Measurements from ENCODE around the gene ZNF345. TPM values are rescaled to one million over a fixed set of nuclear protein-coding genes. Genes with fewer than 3 reads are reported as not detected.

ZNF345 gene
- total and polyA plus RNA-seq, 5 donors from 2014 or later = 6.8 to 12.9 (median 9.1) TPM

DNA sequence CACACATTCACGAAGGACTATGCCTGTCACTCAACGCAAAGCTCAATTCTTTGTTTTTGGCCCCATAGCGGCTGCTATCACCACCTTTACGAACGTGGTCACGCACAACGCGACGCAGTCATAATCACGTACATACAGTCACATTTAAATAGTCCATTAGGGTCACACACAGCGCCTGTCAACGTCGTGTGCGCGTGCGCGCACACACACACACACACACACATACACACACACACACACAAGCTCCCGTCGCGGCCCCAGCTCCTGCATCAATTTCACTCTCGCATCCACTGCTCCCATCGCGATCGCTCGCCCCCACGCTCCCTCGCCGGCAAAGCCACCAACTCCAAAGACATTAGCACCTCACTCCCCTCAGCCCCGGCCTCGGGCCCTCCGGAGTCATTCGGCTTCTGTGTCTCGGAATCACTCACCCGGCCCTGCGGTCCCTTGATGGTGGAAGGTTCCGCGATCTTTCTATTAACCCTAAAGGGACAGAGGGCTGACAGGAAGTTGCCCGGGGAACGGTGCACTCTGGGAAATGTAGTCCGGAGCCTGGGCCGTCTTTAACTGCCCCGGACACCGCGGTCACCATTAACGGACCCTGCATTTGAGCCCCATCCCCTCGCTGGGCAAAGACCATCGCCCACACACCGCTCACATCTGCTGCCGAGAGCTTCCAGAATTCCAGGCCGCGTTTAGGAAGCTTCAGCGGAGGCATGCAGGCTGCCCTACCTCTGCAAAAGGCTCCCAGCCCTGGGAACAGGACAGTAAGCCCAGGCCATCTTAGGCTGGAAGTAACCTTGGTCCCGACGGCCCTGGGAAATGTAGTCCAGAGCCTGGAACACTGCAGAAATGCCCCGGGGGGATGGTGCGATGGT, 12.5 kb upstream of the ZNF345 start, which contains the start of gene ZNF790:
Gene ZNF790 (minus strand): TSS at position 482 of the 878 bp plus-strand sequence. CDS start 12,768 bp downstream, outside the sequence.
- peak within 1 kb of the TSS in 1 of 3 donors; percentile 83 for H3K27ac Mint-ChIP-seq
- Histone ChIP-seq H3K36me3 (ENCODE audit: control insufficient read depth, insufficient read depth, low read length) (peaks cover 17% of the 10 kb centered on the region), H3K27me3 (ENCODE audit: control insufficient read depth, insufficient read depth, low read length) (no peaks in the 10 kb centered on the region), H3K4me3 (ENCODE audit: low read depth, low read length) (peak within 1 kb of the TSS; percentile 91), H3K9me3 (ENCODE audit: control insufficient read depth in 2 of 2, low read length in 2 of 2) (peaks cover 26 to 36% of the 10 kb centered on the region in 2 experiments), H3K4me1 (ENCODE audit: control insufficient read depth, insufficient read depth, low read length, poor library complexity, severe bottlenecking) (peaks cover 18% of the 10 kb centered on the region), H3K27ac (ENCODE audit: insufficient read depth, low read length, poor library complexity, severe bottlenecking) (peak within 1 kb of the TSS; percentile 94)
- H3K36me3 Mint-ChIP-seq = peaks cover 25% of the 10 kb centered on the region
- H3K27me3 Mint-ChIP-seq = no peaks in the 10 kb centered on the region
- peak; percentile 90 to 93 for ATAC-seq (ENCODE audit: low read depth in 2 of 2)
- peak within 1 kb of the TSS in 1 of 4 donors; percentile 61 for H3K4me3 Mint-ChIP-seq
- peak; percentile 73 to 90 (median 90) for DNase-seq
- peaks cover 0 to 33% (median 13%) of the 10 kb centered on the region in 7 donors for H3K9me3 Mint-ChIP-seq
- peaks cover 0 to 16% (median 4%) of the 10 kb centered on the region in 4 donors for H3K4me1 Mint-ChIP-seq

DNA sequence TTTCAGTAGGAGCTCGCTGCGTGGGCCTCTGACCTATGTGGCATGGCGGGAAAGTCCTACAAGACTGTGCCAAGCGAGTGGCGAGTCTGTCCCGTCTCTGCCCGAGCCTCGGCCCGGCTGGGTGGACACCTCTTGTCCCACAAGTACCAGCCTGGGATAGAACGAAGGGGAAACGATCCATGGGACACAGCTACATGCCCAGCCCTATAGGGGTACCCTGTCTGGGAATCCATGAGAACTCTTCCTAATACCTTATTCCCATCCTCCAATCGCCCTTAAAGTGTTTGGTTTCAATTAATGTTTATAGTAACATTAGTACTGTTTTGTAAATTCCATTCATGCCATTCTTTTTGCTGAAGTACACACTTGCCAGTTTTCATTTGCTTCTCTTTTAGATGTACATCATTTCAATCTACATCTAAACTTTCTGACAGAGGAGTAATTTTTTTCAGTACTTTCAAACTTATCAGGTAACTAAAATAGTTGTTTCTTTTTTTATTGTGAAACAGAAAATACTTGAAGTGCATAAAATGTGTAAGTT, 11.8 kb upstream of the ZNF345 start:
- Histone ChIP-seq H3K9me3 (ENCODE audit: control insufficient read depth in 2 of 2, low read length in 2 of 2) (peaks cover 23 to 34% of the 10 kb centered on the region in 2 experiments), H3K36me3 (ENCODE audit: control insufficient read depth, insufficient read depth, low read length) (peaks cover 10% of the 10 kb centered on the region), H3K4me1 (ENCODE audit: control insufficient read depth, insufficient read depth, low read length, poor library complexity, severe bottlenecking) (peaks cover 18% of the 10 kb centered on the region), H3K27me3 (ENCODE audit: control insufficient read depth, insufficient read depth, low read length) (no peaks in the 10 kb centered on the region), H3K27ac (ENCODE audit: insufficient read depth, low read length, poor library complexity, severe bottlenecking) (peak overlapping the region; percentile 94), H3K4me3 (ENCODE audit: low read depth, low read length) (peak overlapping the region; percentile 91)
- no peak for ATAC-seq (ENCODE audit: low read depth in 2 of 2)
- DNase-seq = no peak
- Mint-ChIP-seq H3K27ac (peak overlapping the region in 1 of 3 donors; percentile 83), H3K4me1 (peaks cover 0 to 14% (median 4%) of the 10 kb centered on the region in 4 donors), H3K9me3 (peaks cover 0 to 28% (median 8%) of the 10 kb centered on the region in 7 donors), H3K36me3 (peaks cover 19% of the 10 kb centered on the region), H3K27me3 (no peaks in the 10 kb centered on the region), H3K4me3 (no peak overlapping the region)

DNA sequence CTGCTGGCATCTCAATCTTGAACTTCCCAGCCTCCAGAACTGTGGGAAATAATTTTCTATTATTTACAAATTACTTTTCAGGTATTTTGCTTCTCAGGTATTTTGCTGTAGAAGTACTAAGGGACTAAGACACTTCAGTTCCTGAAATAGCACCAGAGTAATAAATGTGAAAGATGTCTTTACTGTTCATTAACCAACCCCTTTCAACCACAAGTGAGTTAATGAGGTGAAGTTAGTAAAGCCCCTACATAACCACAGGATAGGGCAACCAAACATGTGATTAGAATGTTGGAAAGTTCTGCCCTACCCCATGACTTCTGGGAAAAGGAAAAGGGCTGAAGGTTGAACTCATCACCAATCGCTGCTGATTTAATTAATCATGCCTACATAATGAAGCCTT, 2.7 kb upstream of the ZNF345 start:
- Mint-ChIP-seq H3K4me1 (peaks cover 0 to 22% (median 11%) of the 10 kb centered on the region in 4 donors), H3K27ac (no peak overlapping the region), H3K36me3 (peaks cover 14% of the 10 kb centered on the region), H3K27me3 (no peaks in the 10 kb centered on the region), H3K9me3 (peaks cover 0 to 9% (median 2%) of the 10 kb centered on the region in 7 donors), H3K4me3 (peak overlapping the region in 2 of 4 donors; percentile 88 to 90)
- Histone ChIP-seq H3K27me3 (ENCODE audit: control insufficient read depth, insufficient read depth, low read length) (no peaks in the 10 kb centered on the region), H3K9me3 (ENCODE audit: control insufficient read depth in 2 of 2, low read length in 2 of 2) (peaks cover 7 to 11% of the 10 kb centered on the region in 2 experiments), H3K27ac (ENCODE audit: insufficient read depth, low read length, poor library complexity, severe bottlenecking) (no peak overlapping the region), H3K4me1 (ENCODE audit: control insufficient read depth, insufficient read depth, low read length, poor library complexity, severe bottlenecking) (peaks cover 28% of the 10 kb centered on the region), H3K4me3 (ENCODE audit: low read depth, low read length) (no peak overlapping the region), H3K36me3 (ENCODE audit: control insufficient read depth, insufficient read depth, low read length) (peaks cover 6% of the 10 kb centered on the region)
- DNase-seq = no peak
- no peak for ATAC-seq (ENCODE audit: low read depth in 2 of 2)

GRCh38 chr19:36849701-36850558, 746 bp upstream of the ZNF345 start:
- Mint-ChIP-seq H3K27me3 (no peaks in the 10 kb centered on the region), H3K27ac (no peak overlapping the region), H3K9me3 (peaks cover 0 to 12% (median 1%) of the 10 kb centered on the region in 7 donors), H3K4me1 (peaks cover 8 to 27% (median 12%) of the 10 kb centered on the region in 4 donors), H3K36me3 (peaks cover 20% of the 10 kb centered on the region), H3K4me3 (no peak overlapping the region)
- Histone ChIP-seq H3K27ac (ENCODE audit: insufficient read depth, low read length, poor library complexity, severe bottlenecking) (peak overlapping the region; percentile 85), H3K9me3 (ENCODE audit: control insufficient read depth in 2 of 2, low read length in 2 of 2) (peaks cover 12 to 14% of the 10 kb centered on the region in 2 experiments), H3K4me1 (ENCODE audit: control insufficient read depth, insufficient read depth, low read length, poor library complexity, severe bottlenecking) (peaks cover 28% of the 10 kb centered on the region), H3K27me3 (ENCODE audit: control insufficient read depth, insufficient read depth, low read length) (no peaks in the 10 kb centered on the region), H3K4me3 (ENCODE audit: low read depth, low read length) (peak overlapping the region; percentile 96), H3K36me3 (ENCODE audit: control insufficient read depth, insufficient read depth, low read length) (peaks cover 19% of the 10 kb centered on the region)
- peak; percentile 91 to 92 for ATAC-seq (ENCODE audit: low read depth in 2 of 2)
- DNase-seq = peak; percentile 85 to 95 (median 89)

DNA sequence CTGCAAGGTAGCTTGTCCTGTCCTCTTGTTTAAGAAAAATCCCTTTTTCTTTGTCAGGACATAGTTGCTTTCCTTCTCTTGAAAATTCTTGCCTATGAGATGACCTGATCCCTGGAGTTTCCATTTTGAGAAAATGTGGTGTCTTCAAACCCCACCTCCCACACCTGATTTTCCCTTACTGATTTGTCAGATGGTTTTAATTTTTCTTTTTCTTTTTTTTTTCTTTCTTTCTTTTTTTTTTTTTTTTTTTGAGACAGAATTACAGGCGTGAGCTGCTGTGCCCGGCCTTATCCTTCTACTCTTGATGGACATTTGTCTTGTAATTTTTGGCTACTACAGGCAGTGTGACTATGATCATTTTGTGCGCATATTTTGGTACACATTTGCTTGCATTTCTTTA, 1.2 kb downstream of the ZNF345 start:
- H3K36me3 Mint-ChIP-seq = peaks cover 23% of the 10 kb centered on the region
- no peaks in the 10 kb centered on the region for H3K27me3 ChIP-seq (ENCODE audit: control insufficient read depth, insufficient read depth, low read length)
- H3K4me1 Mint-ChIP-seq = peaks cover 8 to 18% (median 11%) of the 10 kb centered on the region in 4 donors
- no peaks in the 10 kb centered on the region for H3K27me3 Mint-ChIP-seq
- H3K9me3 ChIP-seq (ENCODE audit: control insufficient read depth in 2 of 2, low read length in 2 of 2) = peaks cover 27 to 31% of the 10 kb centered on the region in 2 experiments
- DNase-seq (no peak), ATAC-seq (ENCODE audit: low read depth in 2 of 2) (no peak)
- peaks cover 0 to 18% (median 7%) of the 10 kb centered on the region in 7 donors for H3K9me3 Mint-ChIP-seq
- peak overlapping the region; percentile 96 for H3K4me3 ChIP-seq (ENCODE audit: low read depth, low read length)
- H3K27ac Mint-ChIP-seq = peak overlapping the region in 1 of 3 donors; percentile 52
- peaks cover 30% of the 10 kb centered on the region for H3K36me3 ChIP-seq (ENCODE audit: control insufficient read depth, insufficient read depth, low read length)
- no peak overlapping the region for H3K4me3 Mint-ChIP-seq
- peaks cover 28% of the 10 kb centered on the region for H3K4me1 ChIP-seq (ENCODE audit: control insufficient read depth, insufficient read depth, low read length, poor library complexity, severe bottlenecking)
- no peak overlapping the region for H3K27ac ChIP-seq (ENCODE audit: insufficient read depth, low read length, poor library complexity, severe bottlenecking)

- Histone ChIP-seq H3K27me3 (ENCODE audit: control insufficient read depth, insufficient read depth, low read length) (no peaks in the 10 kb centered on the region), H3K4me3 (ENCODE audit: low read depth, low read length) (peak overlapping the region; percentile 15), H3K4me1 (ENCODE audit: control insufficient read depth, insufficient read depth, low read length, poor library complexity, severe bottlenecking) (no peaks in the 10 kb centered on the region), H3K36me3 (ENCODE audit: control insufficient read depth, insufficient read depth, low read length) (peaks cover 48% of the 10 kb centered on the region), H3K9me3 (ENCODE audit: control insufficient read depth in 2 of 2, low read length in 2 of 2) (peaks cover 87 to 98% of the 10 kb centered on the region in 2 experiments), H3K27ac (ENCODE audit: insufficient read depth, low read length, poor library complexity, severe bottlenecking) (no peak overlapping the region)
- Mint-ChIP-seq H3K4me1 (peaks cover 0 to 6% (median 3%) of the 10 kb centered on the region in 4 donors), H3K36me3 (peaks cover 59% of the 10 kb centered on the region), H3K9me3 (peaks cover 0 to 70% (median 31%) of the 10 kb centered on the region in 7 donors), H3K4me3 (no peak overlapping the region), H3K27me3 (no peaks in the 10 kb centered on the region), H3K27ac (no peak overlapping the region)
- ATAC-seq (ENCODE audit: low read depth in 2 of 2) = no peak
- no peak for DNase-seq
Measured at GRCh38 chr19:36876993-36877938, 26.6 kb downstream of the ZNF345 start.

All from CD4-positive, CD25-positive, alpha-beta regulatory T cell (primary cell).